Measurements from ENCODE around the gene FGF12. TPM values are rescaled to one million over a fixed set of nuclear protein-coding genes. Genes with fewer than 3 reads are reported as not detected.
A peak's percentile ranks its signal among the peaks of the same experiment; 100 is the strongest.

The FGF12 gene
- total RNA-seq, 1 experiment from 2014 or later: 0.09 TPM

- Mint-ChIP-seq H3K27ac (ENCODE audit: low read depth, unreplicated experiment) (no peak overlapping the region), H3K4me1 (ENCODE audit: insufficient read depth, unreplicated experiment) (no peaks in the 10 kb centered on the region), H3K36me3 (ENCODE audit: insufficient read depth, unreplicated experiment) (no peaks in the 10 kb centered on the region), H3K27me3 (ENCODE audit: insufficient read depth, unreplicated experiment) (peaks cover 87% of the 10 kb centered on the region), H3K4me3 (ENCODE audit: unreplicated experiment) (no peak overlapping the region), H3K9me3 (ENCODE audit: unreplicated experiment) (no peaks in the 10 kb centered on the region)
- peak; percentile 30 for DNase-seq (ENCODE audit: unreplicated experiment)
- CTCF ChIA-PET: no interaction called here
- intact Hi-C loops (cut with micrococcal nuclease): no loop called here
- POLR2A ChIA-PET: no interaction called here
- BruUV-seq (replicated peaks): no TSS peak
- no peak for TF ChIP-seq CTCF (IDR thresholded peaks at IDR 0.05; ENCODE audit: unreplicated experiment)
These were observed 467.7 kb downstream of the FGF12 start for GRCh38 chr3:192259661-192260060.

- Mint-ChIP-seq H3K36me3 (ENCODE audit: insufficient read depth, unreplicated experiment) (no peaks in the 10 kb centered on the region), H3K4me3 (ENCODE audit: unreplicated experiment) (no peak overlapping the region), H3K4me1 (ENCODE audit: insufficient read depth, unreplicated experiment) (no peaks in the 10 kb centered on the region), H3K27ac (ENCODE audit: low read depth, unreplicated experiment) (no peak overlapping the region), H3K27me3 (ENCODE audit: insufficient read depth, unreplicated experiment) (peaks cover 86% of the 10 kb centered on the region), H3K9me3 (ENCODE audit: unreplicated experiment) (no peaks in the 10 kb centered on the region)
- BruUV-seq (replicated peaks): no TSS peak
- ChIA-PET CTCF (interaction anchor here (0.7 kb wide), 1 partner anchor 545 kb away, joined by 5 read pairs; no protein-coding TSS in a partner anchor), POLR2A (no interaction called here)
- intact Hi-C loops (cut with micrococcal nuclease): no loop called here
- DNase-seq (ENCODE audit: unreplicated experiment): no peak
- no peak for TF ChIP-seq CTCF (IDR thresholded peaks at IDR 0.05; ENCODE audit: unreplicated experiment)
These were observed 468.6 kb downstream of the FGF12 start for GRCh38 chr3:192258721-192259120.

GRCh38 chr3:192255839-192256238 lies 471.5 kb downstream of the FGF12 start:
- no peaks in the 10 kb centered on the region for H3K36me3 Mint-ChIP-seq (ENCODE audit: insufficient read depth, unreplicated experiment)
- TF ChIP-seq CTCF (IDR thresholded peaks at IDR 0.05; ENCODE audit: unreplicated experiment): no peak
- ChIA-PET POLR2A (no interaction called here), CTCF (no interaction called here)
- no peak overlapping the region for H3K27ac Mint-ChIP-seq (ENCODE audit: low read depth, unreplicated experiment)
- no peaks in the 10 kb centered on the region for H3K9me3 Mint-ChIP-seq (ENCODE audit: unreplicated experiment)
- H3K27me3 Mint-ChIP-seq (ENCODE audit: insufficient read depth, unreplicated experiment): peaks cover 90% of the 10 kb centered on the region
- no TSS peak for BruUV-seq (replicated peaks)
- intact Hi-C loops (cut with micrococcal nuclease): no loop called here
- no peak overlapping the region for H3K4me3 Mint-ChIP-seq (ENCODE audit: unreplicated experiment)
- no peak for DNase-seq (ENCODE audit: unreplicated experiment)
- no peaks in the 10 kb centered on the region for H3K4me1 Mint-ChIP-seq (ENCODE audit: insufficient read depth, unreplicated experiment)

GRCh38 chr3:192253138-192253887 lies 474.0 kb downstream of the FGF12 start:
- no peak overlapping the region for H3K27ac Mint-ChIP-seq (ENCODE audit: low read depth, unreplicated experiment)
- TF ChIP-seq CTCF (IDR thresholded peaks at IDR 0.05; ENCODE audit: unreplicated experiment): no peak
- H3K4me1 Mint-ChIP-seq (ENCODE audit: insufficient read depth, unreplicated experiment): no peaks in the 10 kb centered on the region
- no peaks in the 10 kb centered on the region for H3K9me3 Mint-ChIP-seq (ENCODE audit: unreplicated experiment)
- no peaks in the 10 kb centered on the region for H3K36me3 Mint-ChIP-seq (ENCODE audit: insufficient read depth, unreplicated experiment)
- ChIA-PET CTCF (no interaction called here), POLR2A (no interaction called here)
- no peak overlapping the region for H3K4me3 Mint-ChIP-seq (ENCODE audit: unreplicated experiment)
- no peak for DNase-seq (ENCODE audit: unreplicated experiment)
- intact Hi-C loops (cut with micrococcal nuclease): no loop called here
- peaks cover 94% of the 10 kb centered on the region for H3K27me3 Mint-ChIP-seq (ENCODE audit: insufficient read depth, unreplicated experiment)
- no TSS peak for BruUV-seq (replicated peaks)

Data from MCF 10A (cell line).